HCT116 (cell line): ENCODE measurements around the gene TMC3. TPM values are rescaled to one million over a fixed set of nuclear protein-coding genes. Genes with fewer than 3 reads are reported as not detected.

ENCODE experiments used
- ATAC-seq: fragments of 200-7000 bp; cut with Tn5 transposase; 2 replicates; pipeline ENCODE4 v1.9.1; 2020; ENCODE audit warnings: mild to moderate bottlenecking, moderate library complexity
- BruUV-seq: library from RNA; stranded (reverse); fragments of 400-500 nt; replicated peaks from 2 replicates; lab custom pipeline; 2021; lab: Mats Ljungman, UMichigan
- CTCF ChIA-PET: fragments of 300-600 bp; sonication (Branson Sonifier 250); formaldehyde crosslinking; loops from one replicate; lab custom pipeline; 2021; ENCODE audit warnings: antibody characterized with exemption; lab: Charles Lee
- POLR2A ChIA-PET: fragments of 300-600, 350-600 bp; sonication (Branson Sonifier 250); formaldehyde crosslinking; loops from one replicate; lab custom pipeline; 2021; ENCODE audit warnings: antibody characterized with exemption; lab: Charles Lee
- RAD21 ChIA-PET, 2 experiments: fragments of 300-600 bp; sonication (Branson Sonifier 250); formaldehyde crosslinking; loops; one replicate each; lab custom pipeline; 2023; ENCODE audit warnings: low total read pairs in 2 of 2; ENCODE audit not compliant: uncharacterized antibody in 2 of 2, unreplicated experiment in 2 of 2, low non-redundant PET in 1 of 2; lab: Charles Lee
- DNase-seq: peaks from one replicate; pipeline ENCODE4 v3.0.0-alpha.2; 2010; ENCODE audit warnings: low read depth, low spot score
- H2AFZ ChIP-seq: fragments of 200-600 bp; shearing (Covaris generic), sonication (generic); 2 replicates; pipeline ENCODE4 v1.6.1; 2017; ENCODE audit warnings: low read depth, mixed run types, mixed read lengths, antibody characterized with exemption, low read length; ENCODE audit not compliant: poor library complexity, severe bottlenecking
- H3K27ac ChIP-seq: 2 replicates; pipeline ENCODE4 v1.5.1; 2012; ENCODE audit warnings: low read depth, low read length
- H3K27me3 ChIP-seq: fragments of 200-600 bp; sonication (generic); 2 replicates; pipeline ENCODE4 v1.6.1; 2016; ENCODE audit warnings: mixed run types, low read length, mixed read lengths; ENCODE audit not compliant: insufficient read depth
- H3K36me3 ChIP-seq, 2 experiments: fragments of 200-500 bp in 1 of 2; fragments of 200-600 bp in 1 of 2; sonication (Bioruptor generic) in 1 of 2; sonication (generic) in 1 of 2; 2 replicates each; pipeline versions ENCODE4 v1.5.1 to v1.6.1; 2014 to 2016; ENCODE audit warnings: low read length in 2 of 2, inconsistent platforms in 1 of 2, mixed read lengths in 1 of 2, mixed run types in 1 of 2; ENCODE audit not compliant: insufficient read depth in 2 of 2, control insufficient read depth in 1 of 2
- H3K4me1 ChIP-seq, 2 experiments: fragments of 200-600 bp in 1 of 2; sonication (generic) in 1 of 2; 2 replicates each; pipeline versions ENCODE4 v1.5.1 to v1.6.1; 2012 to 2017; ENCODE audit warnings: low read length in 2 of 2, inconsistent platforms in 1 of 2, mild to moderate bottlenecking in 1 of 2, mixed read lengths in 1 of 2, mixed run types in 1 of 2, moderate library complexity in 1 of 2; ENCODE audit not compliant: insufficient read depth in 2 of 2, control insufficient read depth in 1 of 2
- H3K4me2 ChIP-seq: fragments of 200-600 bp; sonication (generic); 2 replicates; pipeline ENCODE4 v1.6.1; 2017; ENCODE audit warnings: mixed run types, low read length, mixed read lengths
- H3K4me3 ChIP-seq, 2 experiments: fragments of 200-600 bp in 1 of 2; sonication (generic) in 1 of 2; replicated peaks in 1 of 2; 2 replicates each; pipeline ENCODE4 v1.5.1; 2011 to 2016; ENCODE audit warnings: low read length in 2 of 2, control low read depth in 1 of 2, low read depth in 1 of 2, mild to moderate bottlenecking in 1 of 2, mixed read lengths in 1 of 2, mixed run types in 1 of 2
- H3K79me2 ChIP-seq: fragments of 200-600 bp; sonication (generic); 2 replicates; pipeline ENCODE4 v1.6.1; 2017; ENCODE audit warnings: mild to moderate bottlenecking, mixed run types, low read length, moderate library complexity, mixed read lengths; ENCODE audit not compliant: insufficient read depth
- H3K9ac ChIP-seq: fragments of 200-600 bp; sonication (generic); 2 replicates; pipeline ENCODE4 v1.6.1; 2016; ENCODE audit warnings: low read length, mixed read lengths
- H3K9me2 ChIP-seq: fragments of 200-600 bp; sonication (generic), shearing (Covaris generic); 2 replicates; pipeline ENCODE4 v1.6.1; 2017; ENCODE audit warnings: mixed run types, mild to moderate bottlenecking, moderate library complexity; ENCODE audit not compliant: insufficient read depth
- H3K9me3 ChIP-seq, 2 experiments: fragments of 200-500 bp in 1 of 2; fragments of 200-600 bp in 1 of 2; sonication (Bioruptor generic) in 1 of 2; sonication (generic) in 1 of 2; 2 replicates each; pipeline ENCODE4 v1.6.1; 2014 to 2017; ENCODE audit warnings: low read length in 2 of 2, mixed read lengths in 2 of 2, inconsistent platforms in 1 of 2, low read depth in 1 of 2, mild to moderate bottlenecking in 1 of 2, mixed run types in 1 of 2, moderate library complexity in 1 of 2; ENCODE audit not compliant: control insufficient read depth in 1 of 2, insufficient read depth in 1 of 2
- H4K20me1 ChIP-seq: fragments of 200-600 bp; sonication (generic), shearing (Covaris generic); 2 replicates; pipeline ENCODE4 v1.6.1; 2017; ENCODE audit warnings: mixed run types, mild to moderate bottlenecking, moderate library complexity; ENCODE audit not compliant: insufficient read depth
- CBX3 ChIP-seq: IDR thresholded peaks from 2 replicates; pipeline ENCODE4 v1.6.1; 2012; ENCODE audit warnings: low read depth
- CEBPB ChIP-seq: IDR thresholded peaks from 2 replicates; pipeline ENCODE4 v1.6.1; 2012; ENCODE audit warnings: low read depth
- EZH2 ChIP-seq: fragments of 200-600 bp; sonication (generic); IDR thresholded peaks from 2 replicates; pipeline ENCODE4 v1.6.1; 2017; ENCODE audit warnings: antibody characterized with exemption, mixed run types
- EZH2phosphoT487 ChIP-seq: fragments of 200-600 bp; IDR thresholded peaks from 2 replicates; pipeline ENCODE4 v1.6.1; 2018; ENCODE audit warnings: antibody characterized with exemption, borderline replicate concordance
- FOSL1 ChIP-seq: IDR thresholded peaks from 2 replicates; pipeline ENCODE4 v1.6.1; 2012; ENCODE audit warnings: low read depth
- POLR2A ChIP-seq: IDR thresholded peaks from 2 replicates; pipeline ENCODE4 v1.7.0; 2011; ENCODE audit warnings: borderline replicate concordance; ENCODE audit not compliant: insufficient read depth, insufficient read length; ENCODE audit errors: extremely low read depth
- POLR2AphosphoS5 ChIP-seq: IDR thresholded peaks from 2 replicates; pipeline ENCODE4 v1.6.1; 2011; ENCODE audit warnings: mild to moderate bottlenecking, low read depth, low read length, moderate library complexity
- RAD21 ChIP-seq: IDR thresholded peaks from 2 replicates; pipeline ENCODE4 v1.6.1; 2012; ENCODE audit warnings: low read depth, mild to moderate bottlenecking
- SP1 ChIP-seq: IDR thresholded peaks from 2 replicates; pipeline ENCODE4 v1.6.1; 2012; ENCODE audit warnings: low read depth
- SRF ChIP-seq: IDR thresholded peaks from 2 replicates; pipeline ENCODE4 v1.6.1; 2012; ENCODE audit warnings: low read depth
- YY1 ChIP-seq: IDR thresholded peaks from 2 replicates; pipeline ENCODE4 v1.6.1; 2011; ENCODE audit warnings: low read length, low read depth, moderate library complexity, mild to moderate bottlenecking; ENCODE audit not compliant: insufficient replicate concordance; ENCODE audit errors: extremely low read depth
- ZFX ChIP-seq: fragments of 450-650 bp; IDR thresholded peaks from 2 replicates; pipeline ENCODE4 v1.6.1; 2017
- ZNF274 ChIP-seq: fragments of 200-500 bp; sonication (Bioruptor generic); IDR thresholded peaks from 2 replicates; pipeline ENCODE4 v1.6.1; 2014; ENCODE audit warnings: mild to moderate bottlenecking, low read depth, low read length, inconsistent platforms
- intact Hi-C: fragments of 100-400 bp; cut with micrococcal nuclease; formaldehyde crosslinking; loops from 2 replicates; pipeline ENCODE4 v1.10.0; 2022
- total RNA-seq: library from RNA; stranded (reverse); gene quantifications from one replicate; pipeline ENCODE4 v1.2.1, GENCODE V29; 2021; ENCODE audit not compliant: unreplicated experiment
- TF ChIP-seq, protein P1 (sequence below): IDR thresholded peaks from 2 replicates; pipeline ENCODE4 v1.6.1; 2011; ENCODE audit warnings: mild to moderate bottlenecking, low read length, moderate library complexity; ENCODE audit not compliant: insufficient replicate concordance; ENCODE audit errors: extremely low read depth
- TF ChIP-seq, protein P2 (sequence below), 3 experiments: fragments of 200-600 bp in 1 of 3; sonication (generic) in 1 of 3; IDR thresholded peaks in 2 of 3; conservative IDR thresholded peaks in 1 of 3; 2 replicates each; pipeline ENCODE4 v1.5.1; 2012 to 2017; ENCODE audit warnings: low read depth in 2 of 3, low read length in 2 of 3, antibody characterized with exemption in 1 of 3, borderline replicate concordance in 1 of 3, control low read depth in 1 of 3, mild to moderate bottlenecking in 1 of 3, mixed read lengths in 1 of 3, mixed run types in 1 of 3, moderate library complexity in 1 of 3; ENCODE audit not compliant: insufficient read depth in 1 of 3

Gene TMC3
- total RNA-seq, 1 experiment from 2014 or later = not detected

- no TSS peak for BruUV-seq
- no peaks in the 10 kb centered on the region for H3K9me3 ChIP-seq
- ChIA-PET RAD21 (no interaction called here), CTCF (no interaction called here), POLR2A (no interaction called here)
- no peak overlapping the region for H2AFZ ChIP-seq
- no peak for DNase-seq
- intact Hi-C loops = no loop called here
- no peaks in the 10 kb centered on the region for H3K27me3 ChIP-seq
- no peak for ATAC-seq
- H3K79me2 ChIP-seq = no peaks in the 10 kb centered on the region
- H3K4me1 ChIP-seq = peaks cover 13 to 18% of the 10 kb centered on the region in 2 experiments
- H3K4me3 ChIP-seq = no peak overlapping the region
- H3K9me2 ChIP-seq = no peaks in the 10 kb centered on the region
- TF ChIP-seq CEBPB (no peak), POLR2AphosphoS5 (no peak), YY1 (no peak), SRF (no peak), SP1 (no peak), ZNF274 (no peak), FOSL1 (no peak), ZFX (no peak), EZH2phosphoT487 (no peak), EZH2 (no peak), RAD21 (no peak), POLR2A (no peak), CBX3 (no peak)
- TF ChIP-seq, protein P1, sequence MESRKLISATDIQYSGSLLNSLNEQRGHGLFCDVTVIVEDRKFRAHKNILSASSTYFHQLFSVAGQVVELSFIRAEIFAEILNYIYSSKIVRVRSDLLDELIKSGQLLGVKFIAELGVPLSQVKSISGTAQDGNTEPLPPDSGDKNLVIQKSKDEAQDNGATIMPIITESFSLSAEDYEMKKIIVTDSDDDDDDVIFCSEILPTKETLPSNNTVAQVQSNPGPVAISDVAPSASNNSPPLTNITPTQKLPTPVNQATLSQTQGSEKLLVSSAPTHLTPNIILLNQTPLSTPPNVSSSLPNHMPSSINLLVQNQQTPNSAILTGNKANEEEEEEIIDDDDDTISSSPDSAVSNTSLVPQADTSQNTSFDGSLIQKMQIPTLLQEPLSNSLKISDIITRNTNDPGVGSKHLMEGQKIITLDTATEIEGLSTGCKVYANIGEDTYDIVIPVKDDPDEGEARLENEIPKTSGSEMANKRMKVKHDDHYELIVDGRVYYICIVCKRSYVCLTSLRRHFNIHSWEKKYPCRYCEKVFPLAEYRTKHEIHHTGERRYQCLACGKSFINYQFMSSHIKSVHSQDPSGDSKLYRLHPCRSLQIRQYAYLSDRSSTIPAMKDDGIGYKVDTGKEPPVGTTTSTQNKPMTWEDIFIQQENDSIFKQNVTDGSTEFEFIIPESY = no peak
- TF ChIP-seq, protein P2, sequence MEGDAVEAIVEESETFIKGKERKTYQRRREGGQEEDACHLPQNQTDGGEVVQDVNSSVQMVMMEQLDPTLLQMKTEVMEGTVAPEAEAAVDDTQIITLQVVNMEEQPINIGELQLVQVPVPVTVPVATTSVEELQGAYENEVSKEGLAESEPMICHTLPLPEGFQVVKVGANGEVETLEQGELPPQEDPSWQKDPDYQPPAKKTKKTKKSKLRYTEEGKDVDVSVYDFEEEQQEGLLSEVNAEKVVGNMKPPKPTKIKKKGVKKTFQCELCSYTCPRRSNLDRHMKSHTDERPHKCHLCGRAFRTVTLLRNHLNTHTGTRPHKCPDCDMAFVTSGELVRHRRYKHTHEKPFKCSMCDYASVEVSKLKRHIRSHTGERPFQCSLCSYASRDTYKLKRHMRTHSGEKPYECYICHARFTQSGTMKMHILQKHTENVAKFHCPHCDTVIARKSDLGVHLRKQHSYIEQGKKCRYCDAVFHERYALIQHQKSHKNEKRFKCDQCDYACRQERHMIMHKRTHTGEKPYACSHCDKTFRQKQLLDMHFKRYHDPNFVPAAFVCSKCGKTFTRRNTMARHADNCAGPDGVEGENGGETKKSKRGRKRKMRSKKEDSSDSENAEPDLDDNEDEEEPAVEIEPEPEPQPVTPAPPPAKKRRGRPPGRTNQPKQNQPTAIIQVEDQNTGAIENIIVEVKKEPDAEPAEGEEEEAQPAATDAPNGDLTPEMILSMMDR (IDR thresholded peaks at IDR 0.05 in 2 of 3, conservative IDR thresholded peaks at IDR 0.05 in 1 of 3; ENCODE audit: borderline replicate concordance in 1 of 3, insufficient read depth in 1 of 3, low read depth in 2 of 3, low read length in 2 of 3) = no peak
- no peak overlapping the region for H3K9ac ChIP-seq
- H3K4me2 ChIP-seq = no peak overlapping the region
- no peaks in the 10 kb centered on the region for H3K36me3 ChIP-seq
- H3K27ac ChIP-seq = no peak overlapping the region
- no peaks in the 10 kb centered on the region for H4K20me1 ChIP-seq
These were observed 58.4 kb downstream of the TMC3 start for GRCh38 chr15:81315452-81316175.
